ENCODE results near the gene MAL. TPM values are rescaled to one million over a fixed set of nuclear protein-coding genes. Genes with fewer than 3 reads are reported as not detected.

The MAL gene
- total RNA-seq, 1 donor from 2014 or later: not detected

DNA sequence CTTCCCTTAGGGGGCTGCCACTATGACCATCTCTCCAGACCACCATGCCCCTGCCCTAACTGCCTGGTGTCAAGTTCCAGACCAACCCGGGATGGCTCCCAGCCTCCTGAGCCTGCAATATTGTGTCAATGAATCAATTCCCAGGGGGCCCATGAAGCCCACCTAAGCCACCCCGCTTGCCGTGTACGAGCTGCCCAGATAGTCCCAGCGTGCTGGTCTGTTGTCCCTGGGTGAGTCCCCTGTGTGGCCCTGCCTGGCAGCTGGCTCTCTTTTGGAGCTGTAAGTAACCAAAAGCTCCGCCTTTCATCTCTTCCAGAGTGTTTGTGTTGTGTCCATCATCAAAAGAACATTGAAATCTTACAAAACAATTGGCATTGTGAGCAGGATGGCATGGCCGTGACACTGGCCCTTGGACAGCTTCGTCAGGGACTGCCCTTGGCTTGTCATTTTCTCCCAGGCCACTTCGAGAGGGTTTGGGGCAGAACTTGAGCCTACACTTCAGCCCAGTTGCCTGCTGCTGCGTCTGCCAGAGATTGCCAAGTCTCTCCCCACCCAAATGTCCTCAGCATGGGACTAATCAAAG lies 11.3 kb upstream of the MAL start:
- H3K27ac Mint-ChIP-seq (ENCODE audit: unreplicated experiment): no peak overlapping the region
- no peak for DNase-seq (ENCODE audit: extremely low spot score, unreplicated experiment)
- no peaks in the 10 kb centered on the region for H3K36me3 Mint-ChIP-seq (ENCODE audit: unreplicated experiment)
- H3K27me3 Mint-ChIP-seq (ENCODE audit: unreplicated experiment): peaks cover 13% of the 10 kb centered on the region
- TF ChIP-seq, protein P1, sequence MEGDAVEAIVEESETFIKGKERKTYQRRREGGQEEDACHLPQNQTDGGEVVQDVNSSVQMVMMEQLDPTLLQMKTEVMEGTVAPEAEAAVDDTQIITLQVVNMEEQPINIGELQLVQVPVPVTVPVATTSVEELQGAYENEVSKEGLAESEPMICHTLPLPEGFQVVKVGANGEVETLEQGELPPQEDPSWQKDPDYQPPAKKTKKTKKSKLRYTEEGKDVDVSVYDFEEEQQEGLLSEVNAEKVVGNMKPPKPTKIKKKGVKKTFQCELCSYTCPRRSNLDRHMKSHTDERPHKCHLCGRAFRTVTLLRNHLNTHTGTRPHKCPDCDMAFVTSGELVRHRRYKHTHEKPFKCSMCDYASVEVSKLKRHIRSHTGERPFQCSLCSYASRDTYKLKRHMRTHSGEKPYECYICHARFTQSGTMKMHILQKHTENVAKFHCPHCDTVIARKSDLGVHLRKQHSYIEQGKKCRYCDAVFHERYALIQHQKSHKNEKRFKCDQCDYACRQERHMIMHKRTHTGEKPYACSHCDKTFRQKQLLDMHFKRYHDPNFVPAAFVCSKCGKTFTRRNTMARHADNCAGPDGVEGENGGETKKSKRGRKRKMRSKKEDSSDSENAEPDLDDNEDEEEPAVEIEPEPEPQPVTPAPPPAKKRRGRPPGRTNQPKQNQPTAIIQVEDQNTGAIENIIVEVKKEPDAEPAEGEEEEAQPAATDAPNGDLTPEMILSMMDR (IDR thresholded peaks at IDR 0.05): no peak
- H3K9me3 Mint-ChIP-seq (ENCODE audit: unreplicated experiment): no peaks in the 10 kb centered on the region
- no peak overlapping the region for H3K4me3 Mint-ChIP-seq (ENCODE audit: unreplicated experiment)
- no peaks in the 10 kb centered on the region for H3K4me1 Mint-ChIP-seq (ENCODE audit: unreplicated experiment)

DNA sequence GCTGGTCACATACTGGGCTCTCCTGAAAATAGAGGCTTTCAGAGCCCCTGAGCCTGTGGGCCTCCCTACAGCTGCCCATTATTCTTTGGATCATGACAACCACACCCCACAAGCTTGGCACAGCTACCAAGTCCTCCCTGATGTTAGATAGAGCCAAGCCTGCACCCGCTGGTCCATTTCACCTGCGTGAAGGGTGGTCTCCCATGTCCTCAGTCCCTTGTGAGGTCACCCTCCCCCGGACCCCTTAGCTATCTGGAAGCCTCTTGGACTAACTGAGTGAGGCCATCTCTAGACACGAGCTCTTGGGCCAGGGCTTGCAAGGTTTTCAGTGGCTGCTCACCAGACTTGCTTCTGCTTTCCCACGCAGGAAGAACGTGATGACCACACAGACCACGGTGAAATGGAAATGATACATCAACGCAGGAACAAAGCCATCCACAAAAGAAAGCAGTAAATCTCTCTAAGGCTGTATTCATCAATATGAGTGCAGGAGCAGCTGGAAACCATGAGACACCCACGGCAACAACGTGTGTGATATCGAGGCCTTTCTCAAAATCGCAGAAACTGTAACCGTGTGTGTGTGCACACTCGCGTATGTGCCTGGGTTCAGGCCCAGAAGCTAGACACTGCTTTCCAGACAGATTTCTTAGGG lies 10.1 kb upstream of the MAL start:
- Mint-ChIP-seq H3K4me3 (ENCODE audit: unreplicated experiment) (no peak overlapping the region), H3K27ac (ENCODE audit: unreplicated experiment) (no peak overlapping the region), H3K4me1 (ENCODE audit: unreplicated experiment) (no peaks in the 10 kb centered on the region), H3K36me3 (ENCODE audit: unreplicated experiment) (no peaks in the 10 kb centered on the region), H3K9me3 (ENCODE audit: unreplicated experiment) (no peaks in the 10 kb centered on the region), H3K27me3 (ENCODE audit: unreplicated experiment) (peaks cover 19% of the 10 kb centered on the region)
- DNase-seq (ENCODE audit: extremely low spot score, unreplicated experiment): no peak
- TF ChIP-seq, protein P1 (IDR thresholded peaks at IDR 0.05): no peak

DNA sequence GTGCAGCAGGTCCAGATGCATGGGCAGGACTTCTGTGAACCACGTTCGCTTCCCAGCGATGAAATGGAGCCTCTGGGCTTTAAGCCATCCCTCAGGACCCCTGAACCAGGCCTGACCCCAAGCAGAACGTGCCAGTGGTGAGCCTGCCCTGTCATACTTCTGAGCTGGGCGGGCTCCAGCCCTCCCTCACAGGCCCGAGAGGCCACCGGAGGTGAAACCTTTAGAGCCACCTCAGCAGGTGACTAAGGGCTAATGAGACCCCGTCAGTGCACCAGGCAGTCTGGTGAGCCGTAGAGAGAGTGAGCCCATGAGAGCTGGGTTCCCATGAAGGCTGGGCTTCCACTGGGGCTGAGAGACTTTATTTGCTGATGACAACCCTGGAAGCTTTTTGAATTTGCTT lies 8.9 kb upstream of the MAL start:
- Mint-ChIP-seq H3K4me3 (ENCODE audit: unreplicated experiment) (no peak overlapping the region), H3K27me3 (ENCODE audit: unreplicated experiment) (peaks cover 23% of the 10 kb centered on the region), H3K4me1 (ENCODE audit: unreplicated experiment) (no peaks in the 10 kb centered on the region), H3K9me3 (ENCODE audit: unreplicated experiment) (no peaks in the 10 kb centered on the region), H3K36me3 (ENCODE audit: unreplicated experiment) (no peaks in the 10 kb centered on the region), H3K27ac (ENCODE audit: unreplicated experiment) (no peak overlapping the region)
- TF ChIP-seq, protein P1 (IDR thresholded peaks at IDR 0.05): no peak
- no peak for DNase-seq (ENCODE audit: extremely low spot score, unreplicated experiment)

DNA sequence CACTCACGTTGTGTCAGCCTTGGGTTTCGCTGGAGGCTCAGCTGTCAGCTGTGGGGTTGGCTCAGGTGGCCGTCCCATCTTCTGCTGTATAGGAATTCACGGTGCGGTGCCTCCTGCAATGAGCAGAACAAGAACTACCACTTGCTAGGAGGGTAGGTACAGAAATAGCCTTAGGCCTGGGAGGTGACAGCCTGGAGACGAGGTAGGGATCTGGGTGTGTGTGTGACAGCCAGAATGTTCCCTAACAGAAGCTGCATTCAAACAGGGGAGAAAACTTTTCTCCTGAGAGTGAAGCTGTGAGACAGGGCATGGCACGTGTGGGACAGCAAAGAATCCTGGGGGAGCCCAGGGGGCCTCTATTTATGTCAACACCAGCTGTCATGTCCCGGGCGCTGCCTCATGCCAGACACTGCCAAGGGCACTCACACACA lies 8.4 kb upstream of the MAL start:
- no peak overlapping the region for H3K4me3 Mint-ChIP-seq (ENCODE audit: unreplicated experiment)
- H3K27ac Mint-ChIP-seq (ENCODE audit: unreplicated experiment): no peak overlapping the region
- H3K4me1 Mint-ChIP-seq (ENCODE audit: unreplicated experiment): no peaks in the 10 kb centered on the region
- no peaks in the 10 kb centered on the region for H3K36me3 Mint-ChIP-seq (ENCODE audit: unreplicated experiment)
- peaks cover 26% of the 10 kb centered on the region for H3K27me3 Mint-ChIP-seq (ENCODE audit: unreplicated experiment)
- TF ChIP-seq, protein P1 (IDR thresholded peaks at IDR 0.05): no peak
- H3K9me3 Mint-ChIP-seq (ENCODE audit: unreplicated experiment): no peaks in the 10 kb centered on the region
- no peak for DNase-seq (ENCODE audit: extremely low spot score, unreplicated experiment)

DNA sequence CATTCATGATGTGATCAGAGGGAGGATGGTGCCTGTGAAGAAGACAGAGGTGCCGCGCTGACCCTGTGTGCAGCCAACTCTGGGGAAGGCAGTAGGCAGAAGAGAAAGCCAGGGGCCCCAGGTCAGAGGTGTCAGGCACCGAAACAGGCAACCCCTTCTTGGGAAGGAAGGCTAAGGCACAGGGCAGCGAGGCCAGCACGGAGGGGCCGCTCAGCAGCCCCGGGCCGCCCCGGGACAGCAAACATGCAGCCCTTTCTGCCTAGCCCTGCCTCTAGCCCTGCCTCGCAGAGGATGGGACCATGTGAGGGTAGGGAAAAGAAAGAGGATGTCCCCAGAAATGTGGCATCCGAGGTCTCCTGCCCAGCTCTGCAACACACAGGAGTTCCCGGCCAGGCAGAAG lies 7.7 kb upstream of the MAL start:
- Mint-ChIP-seq H3K4me3 (ENCODE audit: unreplicated experiment) (no peak overlapping the region), H3K36me3 (ENCODE audit: unreplicated experiment) (no peaks in the 10 kb centered on the region), H3K4me1 (ENCODE audit: unreplicated experiment) (no peaks in the 10 kb centered on the region), H3K27ac (ENCODE audit: unreplicated experiment) (no peak overlapping the region), H3K9me3 (ENCODE audit: unreplicated experiment) (no peaks in the 10 kb centered on the region), H3K27me3 (ENCODE audit: unreplicated experiment) (peaks cover 28% of the 10 kb centered on the region)
- TF ChIP-seq, protein P1 (IDR thresholded peaks at IDR 0.05): no peak
- DNase-seq (ENCODE audit: extremely low spot score, unreplicated experiment): no peak

Data from osteocyte (in vitro differentiated cells).